C4-2B (cell line): Measurements from ENCODE around the gene KRT34.
"Not testable (repeated sequence)": the region's sequence is repeated elsewhere in the genome, so short reads cannot be mapped to it uniquely, and the experiment has no call there.

Source experiments
- ZFX ChIP-seq: fragments of 450-650 bp; IDR thresholded peaks from 2 replicates; pipeline ENCODE4 v1.6.1; 2017
- TF ChIP-seq, protein P1 (sequence below): fragments of 450-650 bp; conservative IDR thresholded peaks from 2 replicates; pipeline ENCODE4 v1.5.1; 2017; ENCODE audit warnings: mild to moderate bottlenecking

DNA sequence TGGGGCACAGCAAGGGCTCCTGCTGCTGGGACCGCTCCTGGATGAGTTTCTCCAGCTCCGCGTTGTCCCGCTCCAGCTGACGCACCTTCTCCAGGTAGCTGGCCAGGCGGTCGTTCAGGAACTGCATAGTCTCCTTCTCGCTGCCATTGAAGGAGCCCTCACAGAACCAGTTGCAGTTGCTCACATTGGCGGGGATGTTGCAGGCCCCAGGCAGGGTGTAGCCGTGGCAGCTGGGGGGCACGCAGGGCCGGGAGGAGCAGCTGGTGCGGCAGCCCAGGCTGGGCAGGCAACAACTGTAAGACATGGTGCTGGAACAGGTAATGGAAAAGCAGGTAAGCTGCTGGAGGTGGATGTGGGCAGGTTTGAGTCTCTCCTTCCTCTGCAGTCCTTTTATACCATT is at the start of gene KRT34:
- TF ChIP-seq, protein P1, sequence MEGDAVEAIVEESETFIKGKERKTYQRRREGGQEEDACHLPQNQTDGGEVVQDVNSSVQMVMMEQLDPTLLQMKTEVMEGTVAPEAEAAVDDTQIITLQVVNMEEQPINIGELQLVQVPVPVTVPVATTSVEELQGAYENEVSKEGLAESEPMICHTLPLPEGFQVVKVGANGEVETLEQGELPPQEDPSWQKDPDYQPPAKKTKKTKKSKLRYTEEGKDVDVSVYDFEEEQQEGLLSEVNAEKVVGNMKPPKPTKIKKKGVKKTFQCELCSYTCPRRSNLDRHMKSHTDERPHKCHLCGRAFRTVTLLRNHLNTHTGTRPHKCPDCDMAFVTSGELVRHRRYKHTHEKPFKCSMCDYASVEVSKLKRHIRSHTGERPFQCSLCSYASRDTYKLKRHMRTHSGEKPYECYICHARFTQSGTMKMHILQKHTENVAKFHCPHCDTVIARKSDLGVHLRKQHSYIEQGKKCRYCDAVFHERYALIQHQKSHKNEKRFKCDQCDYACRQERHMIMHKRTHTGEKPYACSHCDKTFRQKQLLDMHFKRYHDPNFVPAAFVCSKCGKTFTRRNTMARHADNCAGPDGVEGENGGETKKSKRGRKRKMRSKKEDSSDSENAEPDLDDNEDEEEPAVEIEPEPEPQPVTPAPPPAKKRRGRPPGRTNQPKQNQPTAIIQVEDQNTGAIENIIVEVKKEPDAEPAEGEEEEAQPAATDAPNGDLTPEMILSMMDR = not testable (repeated sequence)
- TF ChIP-seq ZFX = not testable (repeated sequence)
